ENCODE results near the gene MPST.

The MPST gene

DNA sequence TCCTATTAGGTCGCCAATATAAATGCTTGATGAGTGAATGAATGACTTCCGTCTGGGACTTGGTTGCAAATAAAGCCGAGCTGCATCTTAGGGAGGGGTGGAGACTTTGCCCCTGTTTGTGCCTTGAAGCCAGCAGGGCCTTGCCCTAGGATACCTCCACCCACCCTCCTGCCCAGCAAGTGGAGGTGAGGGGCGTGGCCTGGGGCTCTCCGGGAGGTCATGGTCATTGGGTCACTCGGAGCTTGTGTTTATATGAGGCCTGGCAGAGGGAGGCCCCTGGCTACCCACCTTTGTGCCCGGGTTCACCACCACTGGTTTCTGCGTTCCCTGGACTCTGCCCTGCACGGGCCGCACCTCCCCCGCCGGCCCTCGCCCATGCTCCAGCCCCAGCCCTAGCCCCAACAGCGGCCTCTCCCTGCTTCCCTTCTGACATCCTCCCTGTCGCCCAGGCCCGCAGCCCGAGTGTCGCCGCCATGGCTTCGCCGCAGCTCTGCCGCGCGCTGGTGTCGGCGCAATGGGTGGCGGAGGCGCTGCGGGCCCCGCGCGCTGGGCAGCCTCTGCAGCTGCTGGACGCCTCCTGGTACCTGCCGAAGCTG is 4.3 kb downstream of the MPST start:
- no peak for FAIRE-seq

GRCh38 chr22:37024339-37025157 is 5.0 kb downstream of the MPST start:
- FAIRE-seq = no peak

DNA sequence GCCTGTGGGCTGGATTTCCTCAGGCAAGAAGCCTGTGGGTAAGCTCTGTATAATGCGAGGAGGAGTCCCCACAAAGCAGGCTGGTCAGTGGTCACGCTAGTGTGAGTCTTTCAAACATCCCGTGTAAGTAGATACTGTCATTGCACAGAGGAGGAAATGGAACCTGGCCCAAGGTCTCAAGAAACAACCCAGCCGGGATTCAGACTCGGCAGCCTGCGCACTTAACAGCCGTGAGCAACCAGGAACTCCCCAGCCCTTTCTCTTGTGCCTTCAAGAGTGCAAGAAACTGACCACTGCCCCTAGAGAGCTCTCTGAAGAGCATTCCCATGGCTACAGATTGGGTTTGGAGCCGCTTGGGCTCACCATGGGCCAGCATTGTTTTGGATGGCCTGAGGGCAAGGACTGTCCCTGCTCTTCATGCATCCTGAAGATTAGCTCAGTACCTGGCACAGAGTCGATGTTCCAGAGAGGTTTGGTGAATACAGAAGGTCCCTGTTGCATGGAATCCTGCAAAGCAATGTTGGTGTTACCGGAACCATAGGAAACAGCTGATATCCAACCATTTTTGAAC is 6.0 kb downstream of the MPST start:
- no peak for FAIRE-seq

GRCh38 chr22:37026325-37026724 is 6.8 kb downstream of the MPST start:
- no peak for FAIRE-seq

- FAIRE-seq = no peak
Measured at GRCh38 chr22:37027556-37027955, 8.0 kb downstream of the MPST start.

GRCh38 chr22:37028692-37029674 is 9.4 kb downstream of the MPST start:
- no peak for FAIRE-seq

- no peak for FAIRE-seq
Measured at GRCh38 chr22:37030560-37031281, 11.2 kb downstream of the MPST start.

- no peak for FAIRE-seq
Measured at GRCh38 chr22:37032134-37032534, 12.6 kb downstream of the MPST start.

DNA sequence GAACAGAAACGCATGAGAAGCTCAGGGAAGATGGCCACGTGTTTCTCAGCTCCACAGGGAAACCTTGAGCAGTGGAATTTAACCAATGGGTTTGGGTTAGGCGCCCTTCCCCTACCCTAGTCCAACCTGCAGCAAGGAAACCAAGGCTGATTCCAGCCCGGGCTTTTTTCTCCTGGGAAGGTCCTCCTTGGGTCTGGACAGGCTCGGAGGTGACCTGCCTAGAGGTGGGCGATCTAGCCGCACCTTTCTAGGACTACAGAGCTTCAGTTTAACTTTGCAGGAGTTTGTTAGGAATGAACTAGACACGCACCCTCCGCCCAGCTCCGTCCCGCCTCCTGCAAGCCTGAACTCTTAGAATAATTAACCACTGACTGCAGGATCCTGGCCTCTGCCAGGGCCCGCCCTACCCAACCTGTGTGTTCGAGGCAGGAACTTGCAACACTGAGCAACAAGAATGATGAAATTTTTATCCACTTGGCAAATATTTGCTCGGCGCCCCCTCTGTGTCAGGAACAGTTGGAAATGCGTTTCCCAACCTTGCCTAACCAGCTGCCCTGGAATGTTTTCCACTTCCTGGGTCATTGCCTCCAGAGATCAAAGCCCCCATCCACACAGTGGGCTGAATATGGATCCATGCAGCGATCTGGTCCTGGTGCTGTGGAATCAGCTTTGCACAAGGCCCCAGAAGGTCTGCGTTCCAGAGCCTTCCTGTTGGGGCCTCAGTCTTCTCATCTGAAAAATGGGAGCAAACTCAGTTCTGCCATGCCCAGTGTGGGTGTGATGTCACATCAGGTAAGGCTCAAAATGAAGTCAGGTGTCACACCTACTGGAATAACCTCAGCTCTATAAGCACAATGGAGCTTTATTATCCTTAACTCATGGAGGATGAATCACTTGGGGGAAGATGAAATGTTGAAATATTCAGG is 13.3 kb downstream of the MPST start:
- no peak for FAIRE-seq

DNA sequence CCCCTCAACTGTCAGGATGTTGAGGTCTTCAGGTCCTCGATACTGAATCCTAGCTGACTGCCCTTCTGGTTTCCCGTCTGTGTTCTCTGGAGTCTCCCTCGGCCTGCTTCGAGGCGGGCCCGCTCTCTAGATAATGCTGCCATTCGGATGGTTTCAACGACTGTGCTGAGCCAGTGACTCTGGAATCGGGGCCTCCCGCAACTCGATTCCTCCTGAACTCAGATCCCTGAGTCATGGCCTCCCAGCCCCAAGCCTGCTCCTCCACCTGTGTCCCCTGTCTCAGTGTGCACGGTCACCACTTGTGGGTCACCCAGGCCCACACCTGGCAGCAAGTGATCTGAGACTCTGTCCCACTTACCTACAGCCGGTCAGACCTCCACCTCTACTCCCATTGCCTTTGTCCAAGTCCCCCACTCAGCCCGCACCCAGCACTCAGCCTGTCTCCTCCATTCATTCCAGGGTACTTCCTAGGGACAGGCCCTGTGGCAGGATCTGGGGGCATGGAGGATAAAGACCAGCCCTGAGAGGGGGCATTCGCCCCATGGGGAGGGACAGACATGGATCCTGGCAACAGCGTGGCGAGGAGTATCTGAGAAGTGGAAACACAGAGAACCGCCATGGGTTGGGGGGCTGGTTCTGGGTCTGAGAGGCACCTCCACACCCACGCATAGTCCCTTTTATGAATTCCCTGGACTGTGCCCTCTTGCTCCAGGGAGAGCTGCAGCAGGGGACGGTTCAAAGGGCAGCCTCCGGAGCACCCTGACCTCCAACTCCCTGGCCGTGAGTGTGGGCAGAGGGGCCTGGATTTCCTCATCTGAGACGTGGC is 14.3 kb downstream of the MPST start:
- FAIRE-seq = no peak

GRCh38 chr22:37036655-37037377 is 17.3 kb downstream of the MPST start:
- FAIRE-seq = no peak

DNA sequence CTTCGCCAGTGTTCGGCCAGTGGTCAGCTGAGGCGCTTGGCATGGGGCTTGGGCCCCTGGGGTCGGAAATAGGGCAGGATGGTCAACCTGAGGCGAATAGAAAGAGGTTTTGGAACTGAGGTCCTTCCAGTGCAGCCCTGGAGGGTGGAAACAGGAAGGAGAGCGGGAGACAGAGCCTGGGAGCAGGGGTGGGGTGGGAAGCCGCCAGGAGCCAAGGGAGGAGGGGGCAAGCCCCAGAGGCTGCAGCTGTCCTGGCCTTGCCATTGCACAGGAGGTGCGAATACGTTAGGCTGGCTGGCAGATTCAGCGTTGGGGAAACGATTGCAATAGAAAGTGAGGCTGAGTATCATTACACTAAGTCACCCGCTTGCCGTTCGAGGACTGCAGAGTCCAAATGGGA is 18.1 kb downstream of the MPST start:
- FAIRE-seq = no peak

DNA sequence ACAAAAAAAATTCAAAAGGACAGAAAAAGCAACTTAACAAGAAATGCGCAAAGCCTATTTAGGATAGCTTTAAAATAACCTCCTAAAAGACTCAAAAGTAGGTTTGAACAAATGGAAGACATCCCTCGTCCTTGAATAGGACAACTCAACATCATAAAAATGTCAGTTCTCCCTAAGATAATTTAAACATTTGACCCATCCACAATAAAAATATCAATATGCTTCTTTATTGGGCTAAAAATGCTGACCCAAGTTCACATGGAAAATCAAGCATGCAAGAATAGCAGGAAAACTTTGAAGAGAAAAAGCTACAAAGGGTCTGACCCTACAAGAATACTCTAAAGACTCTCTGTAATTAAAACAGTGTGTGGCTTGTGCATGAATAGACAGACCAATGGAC is 19.9 kb downstream of the MPST start:
- FAIRE-seq = peak; percentile 96

DNA sequence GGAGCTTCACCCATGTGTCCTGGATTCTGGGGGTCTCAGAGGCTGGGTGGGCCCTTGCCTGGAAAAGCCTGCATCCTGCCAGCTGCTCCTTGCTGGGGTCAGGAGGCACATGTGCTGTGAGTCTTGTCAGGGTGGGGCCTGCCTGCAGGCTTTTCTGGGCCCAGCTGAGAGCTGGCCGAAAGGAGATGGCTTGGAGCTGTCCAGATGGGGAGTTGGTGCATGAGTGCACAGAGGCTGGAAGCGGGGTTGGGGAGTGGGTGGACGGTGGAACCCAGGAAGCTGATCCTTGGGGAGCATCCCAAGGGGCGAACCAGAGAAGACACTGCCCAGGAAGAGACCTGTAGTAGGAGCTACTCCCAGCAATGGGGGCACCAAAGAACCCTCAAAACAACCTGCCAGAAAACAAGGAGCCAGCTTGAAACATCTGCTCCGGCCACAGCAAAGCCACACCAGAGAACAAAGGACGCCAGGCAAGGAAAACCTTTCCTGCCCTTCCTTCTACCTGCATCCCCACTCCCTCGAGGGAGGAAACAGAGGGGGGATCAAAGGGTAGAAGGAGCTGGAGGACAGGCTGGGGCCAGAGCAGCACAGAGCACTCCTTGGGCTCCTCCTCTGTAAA is 23.8 kb downstream of the MPST start:
- FAIRE-seq = no peak

DNA sequence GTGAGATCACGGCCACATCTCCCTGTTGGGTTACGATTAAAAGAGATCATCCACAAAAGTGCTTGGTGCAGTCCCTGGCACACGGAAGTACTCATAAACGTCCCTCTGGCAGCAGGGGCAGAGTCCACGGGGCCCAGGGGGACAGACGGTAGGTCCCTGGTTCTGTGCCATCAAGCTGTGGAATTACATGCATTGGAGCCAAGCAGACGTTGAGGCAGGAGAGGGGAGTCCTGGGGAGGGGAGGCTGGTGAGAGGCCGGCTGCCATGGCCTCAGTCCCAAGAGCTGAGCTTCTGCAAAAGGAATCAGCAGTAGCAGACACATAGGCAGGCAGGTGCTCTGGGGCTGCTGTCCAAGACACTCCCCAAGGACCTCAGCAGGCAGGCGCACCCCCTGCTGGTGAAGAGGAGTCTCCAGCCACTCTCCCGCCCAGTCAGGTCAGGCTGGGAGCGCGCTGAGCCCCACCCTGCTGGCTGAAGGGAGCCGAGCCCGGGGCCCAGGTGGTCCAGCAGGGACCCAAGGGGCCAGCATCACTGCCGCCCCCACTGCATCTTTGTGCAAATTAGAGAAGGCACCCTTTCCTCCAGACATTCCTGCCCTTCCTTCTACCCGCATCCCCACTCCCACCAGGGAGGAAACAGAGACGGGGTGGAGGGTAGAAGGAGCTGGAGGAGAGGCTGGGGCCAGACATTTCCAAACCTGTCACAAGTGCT is 24.4 kb downstream of the MPST start:
- no peak for FAIRE-seq

- no peak for FAIRE-seq
Measured at GRCh38 chr22:37044634-37045625, 25.4 kb downstream of the MPST start.

- FAIRE-seq = no peak
Measured at GRCh38 chr22:37045958-37046357, 26.4 kb downstream of the MPST start.
